Measurements from ENCODE around the gene SMIM23.
"Not testable (repeated sequence)": the region's sequence is repeated elsewhere in the genome, so short reads cannot be mapped to it uniquely, and the experiment has no call there.

The SMIM23 gene

GRCh38 chr5:171776770-171777759 lies 8.6 kb upstream of the SMIM23 start:
- H3K36me3 ChIP-seq (ENCODE audit: control insufficient read depth in 2 of 2, insufficient read depth in 1 of 2, low read length in 2 of 2) = no peaks in the 10 kb centered on the region
- no peak overlapping the region for H3K4me3 ChIP-seq (ENCODE audit: low read depth, low read length)
- POLR2A ChIA-PET = no interaction called here
- CTCF ChIA-PET = interaction anchor here (0.7 kb wide), 1 partner anchor 528 kb away, joined by 3 read pairs; no protein-coding TSS in a partner anchor
- no peaks in the 10 kb centered on the region for H3K9me3 ChIP-seq (ENCODE audit: control insufficient read depth, insufficient read depth, low read depth, low read length)
- TF ChIP-seq ZNF148 (tag by site-specific recombination; IDR thresholded peaks at IDR 0.05; ENCODE audit: borderline replicate concordance) (no peak), ZNF155 (tag by site-specific recombination; IDR thresholded peaks at IDR 0.05) (no peak)
- H3K4me1 ChIP-seq (ENCODE audit: control insufficient read depth, insufficient read depth, low read length) = no peaks in the 10 kb centered on the region
- H3K27ac ChIP-seq (ENCODE audit: extremely low read depth, low read depth, low read length) = no peak overlapping the region

- POLR2A ChIA-PET; CTCF ChIA-PET; H3K4me3 ChIP-seq (ENCODE audit: low read depth, low read length); H3K4me1 ChIP-seq (ENCODE audit: control insufficient read depth, insufficient read depth, low read length); H3K27ac ChIP-seq (ENCODE audit: extremely low read depth, low read depth, low read length); H3K36me3 ChIP-seq (ENCODE audit: control insufficient read depth in 2 of 2, insufficient read depth in 1 of 2, low read length in 2 of 2); H3K9me3 ChIP-seq (ENCODE audit: control insufficient read depth, insufficient read depth, low read depth, low read length): not testable (repeated sequence)
Observed at GRCh38 chr5:171781744-171782143, 3.9 kb upstream of the SMIM23 start.

GRCh38 chr5:171782332-171782966 lies 3.2 kb upstream of the SMIM23 start:
- POLR2A ChIA-PET = no interaction called here
- Histone ChIP-seq H3K27ac (ENCODE audit: extremely low read depth, low read depth, low read length) (no peak overlapping the region), H3K36me3 (ENCODE audit: control insufficient read depth in 2 of 2, insufficient read depth in 1 of 2, low read length in 2 of 2) (no peaks in the 10 kb centered on the region), H3K4me3 (ENCODE audit: low read depth, low read length) (no peak overlapping the region), H3K4me1 (ENCODE audit: control insufficient read depth, insufficient read depth, low read length) (no peaks in the 10 kb centered on the region), H3K9me3 (ENCODE audit: control insufficient read depth, insufficient read depth, low read depth, low read length) (no peaks in the 10 kb centered on the region)
- no peak for TF ChIP-seq ZNF202 (tag by site-specific recombination; IDR thresholded peaks at IDR 0.05; ENCODE audit: borderline replicate concordance)
- no peak for TF ChIP-seq ZBTB49 (tag by site-specific recombination; IDR thresholded peaks at IDR 0.05; ENCODE audit: low read depth)
- TF ChIP-seq ZBTB44 (tag by site-specific recombination; IDR thresholded peaks at IDR 0.05) = no peak
- no peak for TF ChIP-seq ZBTB8A (tag by site-specific recombination; IDR thresholded peaks at IDR 0.05)
- TF ChIP-seq ZNF585B (tag by site-specific recombination; IDR thresholded peaks at IDR 0.05) = no peak
- TF ChIP-seq ZNF19 (tag by site-specific recombination; IDR thresholded peaks at IDR 0.05; ENCODE audit: low read depth) = no peak
- TF ChIP-seq GFI1B (tag by site-specific recombination; IDR thresholded peaks at IDR 0.05) = no peak
- no peak for TF ChIP-seq ZBTB17 (tag by site-specific recombination; IDR thresholded peaks at IDR 0.05)
- no peak for TF ChIP-seq SETDB1 (IDR thresholded peaks at IDR 0.05; ENCODE audit: insufficient read length, low read length)
- TF ChIP-seq ZNF169 (tag by site-specific recombination; IDR thresholded peaks at IDR 0.05) = no peak
- no peak for TF ChIP-seq KLF7 (tag by site-specific recombination; IDR thresholded peaks at IDR 0.05; ENCODE audit: borderline replicate concordance)
- no peak for TF ChIP-seq ZNF174 (tag by site-specific recombination; IDR thresholded peaks at IDR 0.05)
- TF ChIP-seq ZNF16 (tag by site-specific recombination; IDR thresholded peaks at IDR 0.05; ENCODE audit: low read depth) = no peak
- TF ChIP-seq ZBTB7A (tag by site-specific recombination; IDR thresholded peaks at IDR 0.05; ENCODE audit: low read depth) = no peak
- CTCF ChIA-PET = no interaction called here

All from HEK293 (cell line).